ENCODE results near the gene MVK.

The MVK gene

GRCh38 chr12:109581856-109582255 lies 8.3 kb downstream of the MVK start:
- no peak for TF ChIP-seq CTCF (IDR thresholded peaks at IDR 0.05; ENCODE audit: borderline replicate concordance, insufficient read depth, low read depth, low read length)
- H3K4me3 ChIP-seq (ENCODE audit: low read depth, low read length): no peak overlapping the region

GRCh38 chr12:109582636-109583035 lies 9.0 kb downstream of the MVK start:
- no peak for TF ChIP-seq CTCF (IDR thresholded peaks at IDR 0.05; ENCODE audit: borderline replicate concordance, insufficient read depth, low read depth, low read length)
- H3K4me3 ChIP-seq (ENCODE audit: low read depth, low read length): no peak overlapping the region

- no peak overlapping the region for H3K4me3 ChIP-seq (ENCODE audit: low read depth, low read length)
- TF ChIP-seq CTCF (IDR thresholded peaks at IDR 0.05; ENCODE audit: borderline replicate concordance, insufficient read depth, low read depth, low read length): no peak
These were observed 10.1 kb downstream of the MVK start for GRCh38 chr12:109583733-109584132.

GRCh38 chr12:109586385-109587296 lies 13.0 kb downstream of the MVK start:
- TF ChIP-seq CTCF (IDR thresholded peaks at IDR 0.05; ENCODE audit: borderline replicate concordance, insufficient read depth, low read depth, low read length): no peak
- no peak overlapping the region for H3K4me3 ChIP-seq (ENCODE audit: low read depth, low read length)

GRCh38 chr12:109587921-109588320 lies 14.3 kb downstream of the MVK start:
- H3K4me3 ChIP-seq (ENCODE audit: low read depth, low read length): no peak overlapping the region
- TF ChIP-seq CTCF (IDR thresholded peaks at IDR 0.05; ENCODE audit: borderline replicate concordance, insufficient read depth, low read depth, low read length): no peak

GRCh38 chr12:109588461-109589239 lies 15.1 kb downstream of the MVK start:
- H3K4me3 ChIP-seq (ENCODE audit: low read depth, low read length): no peak overlapping the region
- no peak for TF ChIP-seq CTCF (IDR thresholded peaks at IDR 0.05; ENCODE audit: borderline replicate concordance, insufficient read depth, low read depth, low read length)

All from GM12875 (cell line).